Measurements from ENCODE around the gene PCDHGA4. TPM values are rescaled to one million over a fixed set of nuclear protein-coding genes. Genes with fewer than 3 reads are reported as not detected.
"Not testable (repeated sequence)": the region's sequence is repeated elsewhere in the genome, so short reads cannot be mapped to it uniquely, and the experiment has no call there.

Gene PCDHGA4
- not detected for polyA plus RNA-seq (2012; ENCODE audit: missing spikeins)

- DNase-seq (ENCODE audit: insufficient read length), result no peak
- TF ChIP-seq TAF1 (IDR thresholded peaks at IDR 0.05; ENCODE audit: borderline replicate concordance, low read depth, low read length) (no peak), POLR2AphosphoS5 (IDR thresholded peaks at IDR 0.05; ENCODE audit: low read depth, low read length) (no peak), POLR2A (IDR thresholded peaks at IDR 0.05; ENCODE audit: low read depth, low read length) (no peak)
- FAIRE-seq, result no peak
Observed at GRCh38 chr5:141354900-141355469, at the start of gene PCDHGA4. Gene PCDHGA4 (plus strand): TSS chr5:141355021. CDS start chr5:141355108, 87 bp downstream.

GRCh38 chr5:141306630-141307029 lies 48.2 kb upstream of the PCDHGA4 start:
- TF ChIP-seq POLR2AphosphoS5 (IDR thresholded peaks at IDR 0.05; ENCODE audit: low read depth, low read length) (no peak), POLR2A (IDR thresholded peaks at IDR 0.05; ENCODE audit: low read depth, low read length) (no peak), TAF1 (IDR thresholded peaks at IDR 0.05; ENCODE audit: borderline replicate concordance, low read depth, low read length) (no peak)
- FAIRE-seq (no peak), DNase-seq (ENCODE audit: insufficient read length) (no peak)

GRCh38 chr5:141313711-141314110 lies 41.1 kb upstream of the PCDHGA4 start:
- TF ChIP-seq TAF1 (IDR thresholded peaks at IDR 0.05; ENCODE audit: borderline replicate concordance, low read depth, low read length) (no peak), POLR2A (IDR thresholded peaks at IDR 0.05; ENCODE audit: low read depth, low read length) (no peak), POLR2AphosphoS5 (IDR thresholded peaks at IDR 0.05; ENCODE audit: low read depth, low read length) (no peak)
- DNase-seq (ENCODE audit: insufficient read length) (no peak), FAIRE-seq (no peak)

DNA sequence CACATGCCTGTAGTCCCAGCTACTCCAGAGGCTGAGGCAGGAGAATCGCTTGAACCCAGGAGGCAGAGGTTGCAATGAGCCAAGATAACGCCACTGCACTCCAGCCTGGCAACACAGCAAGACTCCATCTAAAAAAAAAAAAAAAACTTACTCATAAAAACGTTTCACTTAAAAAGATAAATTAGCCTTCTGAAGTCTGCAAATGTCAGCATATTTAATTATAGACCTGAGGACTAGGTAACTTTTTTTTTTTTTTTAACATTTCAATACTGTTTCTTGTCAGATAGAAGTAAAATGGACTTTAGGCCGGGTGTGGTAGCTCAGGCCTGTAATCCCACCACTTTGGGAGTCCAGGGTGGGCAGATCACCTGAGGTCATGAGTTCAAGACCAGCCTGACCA lies 37.9 kb upstream of the PCDHGA4 start:
- not testable (repeated sequence) for DNase-seq (ENCODE audit: insufficient read length); FAIRE-seq

- DNase-seq (ENCODE audit: insufficient read length) (no peak), FAIRE-seq (no peak)
- no peak for TF ChIP-seq POLR2AphosphoS5 (IDR thresholded peaks at IDR 0.05; ENCODE audit: low read depth, low read length)
- no peak for TF ChIP-seq POLR2A (IDR thresholded peaks at IDR 0.05; ENCODE audit: low read depth, low read length)
- TF ChIP-seq TAF1 (IDR thresholded peaks at IDR 0.05; ENCODE audit: borderline replicate concordance, low read depth, low read length), result no peak
Observed at GRCh38 chr5:141319202-141319601, 35.6 kb upstream of the PCDHGA4 start.

DNA sequence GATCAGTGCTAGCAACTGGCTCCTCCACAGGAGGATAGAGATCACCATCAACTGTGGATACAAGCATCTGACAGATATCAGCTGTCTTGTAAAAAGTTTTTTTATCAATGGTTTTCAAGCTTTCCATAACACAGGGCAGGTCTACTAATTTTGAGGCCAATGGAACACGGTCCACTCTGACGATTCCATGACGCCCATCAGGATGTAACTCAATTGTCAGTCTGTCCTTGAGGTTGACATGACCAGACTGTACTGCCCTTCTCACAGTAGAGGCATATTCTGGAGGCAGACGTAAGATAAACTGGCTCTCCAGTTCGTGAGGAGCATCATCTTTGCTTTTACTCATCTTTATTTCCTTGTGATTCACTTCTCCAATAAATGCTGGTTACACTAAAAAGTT lies 35.1 kb upstream of the PCDHGA4 start:
- peak; percentile 48 for FAIRE-seq
- TF ChIP-seq TAF1 (IDR thresholded peaks at IDR 0.05; ENCODE audit: borderline replicate concordance, low read depth, low read length), result no peak
- no peak for TF ChIP-seq POLR2AphosphoS5 (IDR thresholded peaks at IDR 0.05; ENCODE audit: low read depth, low read length)
- no peak for TF ChIP-seq POLR2A (IDR thresholded peaks at IDR 0.05; ENCODE audit: low read depth, low read length)
- DNase-seq (ENCODE audit: insufficient read length), result no peak

DNA sequence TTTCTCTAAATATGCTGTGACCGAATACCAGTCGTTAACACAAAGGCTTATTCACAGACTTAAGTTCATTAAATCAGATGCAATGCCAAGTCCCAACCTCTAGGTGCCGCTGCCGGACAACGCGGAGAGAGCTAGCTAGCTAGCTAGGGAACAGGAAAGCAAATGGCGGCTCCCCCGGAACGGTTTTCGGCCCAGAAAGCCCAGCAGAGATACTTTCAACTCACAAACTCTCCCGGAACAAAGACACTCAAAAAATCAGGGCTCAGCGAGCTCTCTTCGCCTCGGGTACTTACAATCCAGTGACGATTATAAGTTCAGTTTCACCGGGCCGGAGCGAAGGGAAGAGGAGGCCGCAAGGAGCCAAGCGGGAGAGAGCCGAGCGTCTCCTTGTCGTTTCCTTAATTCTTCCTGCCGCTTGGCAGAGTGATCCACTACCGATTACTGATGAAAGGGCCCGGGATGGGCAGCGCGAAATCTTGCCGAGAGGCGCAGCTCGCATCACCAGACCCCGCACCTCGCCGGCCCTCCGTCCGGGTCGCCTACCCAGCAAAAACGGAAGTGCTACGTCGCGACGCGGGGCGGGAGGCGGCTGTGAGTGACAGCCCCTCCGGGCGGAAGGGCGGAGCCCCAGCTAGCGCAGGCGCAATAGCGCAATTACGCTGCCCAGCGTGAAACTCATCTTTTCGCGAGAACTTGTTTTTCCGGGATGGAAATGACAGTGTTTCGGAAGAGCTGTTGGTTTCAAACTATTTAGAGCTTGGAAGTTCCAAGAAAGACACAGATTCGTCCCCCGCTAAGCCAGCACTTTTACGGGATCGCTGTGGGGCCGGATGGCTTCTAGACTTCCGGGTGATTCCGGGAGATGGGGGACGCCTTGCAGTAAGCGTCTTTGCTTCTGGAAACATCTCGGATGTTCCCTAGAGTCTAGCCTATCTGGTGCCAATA lies 34.3 kb upstream of the PCDHGA4 start, which contains the start of gene TAF7:
Gene TAF7, minus strand, starts transcription at position 560 of the 945 bp plus-strand sequence. CDS start 740 bp downstream, outside the sequence.
- FAIRE-seq, result peak; percentile 98
- peak; percentile 64 for DNase-seq (ENCODE audit: insufficient read length)
- peak; percentile 97 for TF ChIP-seq POLR2A (IDR thresholded peaks at IDR 0.05; ENCODE audit: low read depth, low read length)
- peak; percentile 96 for TF ChIP-seq POLR2AphosphoS5 (IDR thresholded peaks at IDR 0.05; ENCODE audit: low read depth, low read length)
- peak; percentile 73 for TF ChIP-seq TAF1 (IDR thresholded peaks at IDR 0.05; ENCODE audit: borderline replicate concordance, low read depth, low read length)

- no peak for TF ChIP-seq POLR2A (IDR thresholded peaks at IDR 0.05; ENCODE audit: low read depth, low read length)
- no peak for TF ChIP-seq TAF1 (IDR thresholded peaks at IDR 0.05; ENCODE audit: borderline replicate concordance, low read depth, low read length)
- TF ChIP-seq POLR2AphosphoS5 (IDR thresholded peaks at IDR 0.05; ENCODE audit: low read depth, low read length), result no peak
- FAIRE-seq, result no peak
- no peak for DNase-seq (ENCODE audit: insufficient read length)
Observed at GRCh38 chr5:141322261-141322660, 32.6 kb upstream of the PCDHGA4 start.

GRCh38 chr5:141326088-141326854 lies 28.6 kb upstream of the PCDHGA4 start:
- no peak for DNase-seq (ENCODE audit: insufficient read length)
- peak; percentile 30; the same call in 1 of the 2 replicates for TF ChIP-seq POLR2A (IDR thresholded peaks at IDR 0.05; ENCODE audit: low read depth, low read length)
- TF ChIP-seq TAF1 (IDR thresholded peaks at IDR 0.05; ENCODE audit: borderline replicate concordance, low read depth, low read length), result no peak
- peak; percentile 66 for FAIRE-seq

GRCh38 chr5:141328231-141328630 lies 26.6 kb upstream of the PCDHGA4 start:
- no peak for FAIRE-seq
- no peak for DNase-seq (ENCODE audit: insufficient read length)

More at GRCh38 chr5:141328231-141328630, 26.6 kb upstream of the PCDHGA4 start:
- TF ChIP-seq POLR2AphosphoS5 (IDR thresholded peaks at IDR 0.05; ENCODE audit: low read depth, low read length) (no peak), TAF1 (IDR thresholded peaks at IDR 0.05; ENCODE audit: borderline replicate concordance, low read depth, low read length) (no peak), POLR2A (IDR thresholded peaks at IDR 0.05; ENCODE audit: low read depth, low read length) (no peak)

Measured in GM12892 (cell line).